ENCODE data around the gene OR5J2. TPM values are rescaled to one million over a fixed set of nuclear protein-coding genes. Genes with fewer than 3 reads are reported as not detected.
"Not testable (repeated sequence)": the region's sequence is repeated elsewhere in the genome, so short reads cannot be mapped to it uniquely, and the experiment has no call there.

OR5J2 gene
- total and polyA plus RNA-seq, 2 experiments from 2014 or later, result not detected

GRCh38 chr11:56197367-56197766 is 20.9 kb downstream of the OR5J2 start:
- DNase-seq (ENCODE audit: low spot score), result no peak
- no peak overlapping the region for H3K27ac ChIP-seq
- no peaks in the 10 kb centered on the region for H3K79me2 ChIP-seq
- no peaks in the 10 kb centered on the region for H3K9me3 ChIP-seq (ENCODE audit: low read depth)
- H4K20me1 ChIP-seq (ENCODE audit: insufficient read depth, poor library complexity, severe bottlenecking), result no peaks in the 10 kb centered on the region
- H3K4me1 ChIP-seq (ENCODE audit: insufficient read depth), result no peaks in the 10 kb centered on the region
- no peak overlapping the region for H3K4me3 ChIP-seq
- no peak overlapping the region for H2AFZ ChIP-seq
- H3K9me2 ChIP-seq (replicated peaks; ENCODE audit: insufficient read depth), result no peaks in the 10 kb centered on the region
- H3K36me3 ChIP-seq (replicated peaks; ENCODE audit: insufficient read depth, low read depth), result no peaks in the 10 kb centered on the region
- H3K4me2 ChIP-seq, result no peak overlapping the region
- H3K27me3 ChIP-seq, result no peaks in the 10 kb centered on the region
- WGBS (ENCODE audit: low lambda C conversion rate, missing lambda C conversion rate), result 77% methylated on average over 2 of the region's 2 CpGs
- TF ChIP-seq EZH2 (IDR thresholded peaks at IDR 0.05; ENCODE audit: borderline replicate concordance), result no peak
- TF ChIP-seq EZH2phosphoT487 (IDR thresholded peaks at IDR 0.05; ENCODE audit: low read depth, severe bottlenecking, unreplicated experiment), result no peak
- TF ChIP-seq CTCF (IDR thresholded peaks at IDR 0.05; ENCODE audit: poor library complexity), result no peak

GRCh38 chr11:56207790-56208189 is 31.4 kb downstream of the OR5J2 start:
- no peaks in the 10 kb centered on the region for H4K20me1 ChIP-seq (ENCODE audit: insufficient read depth, poor library complexity, severe bottlenecking)
- 72% methylated on average over 1 of the region's 1 CpG for WGBS (ENCODE audit: low lambda C conversion rate, missing lambda C conversion rate)

GRCh38 chr11:56214537-56214936 is 38.1 kb downstream of the OR5J2 start:
- Histone ChIP-seq H3K9me2 (replicated peaks; ENCODE audit: insufficient read depth) (no peaks in the 10 kb centered on the region), H3K4me3 (no peak overlapping the region), H3K79me2 (no peaks in the 10 kb centered on the region), H3K4me2 (no peak overlapping the region), H3K36me3 (replicated peaks; ENCODE audit: insufficient read depth, low read depth) (no peaks in the 10 kb centered on the region), H2AFZ (no peak overlapping the region), H3K9me3 (ENCODE audit: low read depth) (no peaks in the 10 kb centered on the region), H3K27ac (no peak overlapping the region), H3K4me1 (ENCODE audit: insufficient read depth) (no peaks in the 10 kb centered on the region), H3K27me3 (no peaks in the 10 kb centered on the region), H4K20me1 (ENCODE audit: insufficient read depth, poor library complexity, severe bottlenecking) (no peaks in the 10 kb centered on the region)
- TF ChIP-seq CTCF (IDR thresholded peaks at IDR 0.05; ENCODE audit: poor library complexity) (no peak), EZH2 (IDR thresholded peaks at IDR 0.05; ENCODE audit: borderline replicate concordance) (no peak), EZH2phosphoT487 (IDR thresholded peaks at IDR 0.05; ENCODE audit: low read depth, severe bottlenecking, unreplicated experiment) (no peak)
- DNase-seq (ENCODE audit: low spot score), result no peak
- WGBS (ENCODE audit: low lambda C conversion rate, missing lambda C conversion rate), result 87% methylated on average over 2 of the region's 2 CpGs

More at GRCh38 chr11:56207790-56208189, 31.4 kb downstream of the OR5J2 start:
- DNase-seq (ENCODE audit: low spot score), result no peak
- no peak for TF ChIP-seq EZH2 (IDR thresholded peaks at IDR 0.05; ENCODE audit: borderline replicate concordance)
- Histone ChIP-seq H3K27ac (no peak overlapping the region), H2AFZ (no peak overlapping the region), H3K4me3 (no peak overlapping the region), H3K4me2 (no peak overlapping the region), H3K4me1 (ENCODE audit: insufficient read depth) (no peaks in the 10 kb centered on the region), H3K9me2 (replicated peaks; ENCODE audit: insufficient read depth) (no peaks in the 10 kb centered on the region), H3K27me3 (no peaks in the 10 kb centered on the region), H3K36me3 (replicated peaks; ENCODE audit: insufficient read depth, low read depth) (no peaks in the 10 kb centered on the region), H3K79me2 (no peaks in the 10 kb centered on the region), H3K9me3 (ENCODE audit: low read depth) (no peaks in the 10 kb centered on the region)

DNA sequence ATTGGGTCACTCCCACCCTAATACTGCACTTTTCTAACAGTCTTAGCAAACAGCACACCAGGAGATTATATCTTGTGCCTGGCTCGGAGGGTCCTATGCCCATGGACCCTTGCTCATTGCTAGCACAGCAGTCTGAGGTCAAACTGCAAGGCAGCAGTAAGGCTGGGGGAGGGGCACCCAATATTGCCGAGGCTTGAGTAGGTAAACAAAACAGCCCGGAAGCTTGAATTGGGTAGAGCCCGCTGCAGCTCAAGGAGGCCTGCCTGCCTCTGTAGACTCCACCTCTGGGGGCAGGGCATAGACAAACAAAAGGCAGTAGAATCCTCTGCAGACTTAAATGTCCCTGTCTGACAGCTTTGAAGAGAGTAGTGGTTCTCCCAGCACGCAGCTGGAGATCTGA is 43.3 kb downstream of the OR5J2 start:
- not testable (repeated sequence) for H3K9me3 ChIP-seq (ENCODE audit: low read depth); H3K36me3 ChIP-seq (replicated peaks; ENCODE audit: insufficient read depth, low read depth); H3K27me3 ChIP-seq; H3K79me2 ChIP-seq; H3K27ac ChIP-seq; H4K20me1 ChIP-seq (ENCODE audit: insufficient read depth, poor library complexity, severe bottlenecking); H3K4me2 ChIP-seq; H3K9me2 ChIP-seq (replicated peaks; ENCODE audit: insufficient read depth); H2AFZ ChIP-seq; H3K4me3 ChIP-seq; H3K4me1 ChIP-seq (ENCODE audit: insufficient read depth); DNase-seq (ENCODE audit: low spot score)
- WGBS (ENCODE audit: low lambda C conversion rate, missing lambda C conversion rate), result 70% methylated on average over 5 of the region's 5 CpGs

Other genes with a start within 250 kb of the OR5J2 start
- not detected in 2 replicates for gene OR5I1, start 240.2 kb upstream of the OR5J2 start, total RNA-seq
- gene OR5I1, start 240.2 kb upstream of the OR5J2 start, polyA plus RNA-seq, result not detected in 2 replicates
- not detected in 2 replicates for gene OR10AG1, start 206.7 kb upstream of the OR5J2 start, total RNA-seq
- not detected in 2 replicates for gene OR10AG1, start 206.7 kb upstream of the OR5J2 start, polyA plus RNA-seq
- gene OR5F1, start 182.0 kb upstream of the OR5J2 start, total RNA-seq, result not detected in 2 replicates
- not detected in 2 replicates for gene OR5F1, start 182.0 kb upstream of the OR5J2 start, polyA plus RNA-seq
- gene OR5AS1, start 149.0 kb upstream of the OR5J2 start, total RNA-seq, result not detected in 2 replicates
- gene OR5AS1, start 149.0 kb upstream of the OR5J2 start, polyA plus RNA-seq, result not detected in 2 replicates
- gene OR8I2, start 83.3 kb upstream of the OR5J2 start, total RNA-seq, result not detected in 2 replicates
- not detected in 2 replicates for gene OR8I2, start 83.3 kb upstream of the OR5J2 start, polyA plus RNA-seq
- gene OR8H2, start 72.9 kb upstream of the OR5J2 start, total RNA-seq, result not detected in 2 replicates
- gene OR8H2, start 72.9 kb upstream of the OR5J2 start, polyA plus RNA-seq, result not detected in 2 replicates
- gene OR8H3, start 54.2 kb upstream of the OR5J2 start, total RNA-seq, result not detected in 2 replicates
- gene OR8H3, start 54.2 kb upstream of the OR5J2 start, polyA plus RNA-seq, result not detected in 2 replicates
- not detected in 2 replicates for gene OR8J3, start 36.4 kb upstream of the OR5J2 start, total RNA-seq
- not detected in 2 replicates for gene OR8J3, start 36.4 kb upstream of the OR5J2 start, polyA plus RNA-seq
- gene OR8K5, start 16.3 kb upstream of the OR5J2 start, total RNA-seq, result not detected in 2 replicates
- gene OR8K5, start 16.3 kb upstream of the OR5J2 start, polyA plus RNA-seq, result not detected in 2 replicates
- gene OR5T2, start 57.6 kb downstream of the OR5J2 start, total RNA-seq, result not detected in 2 replicates
- gene OR5T2, start 57.6 kb downstream of the OR5J2 start, polyA plus RNA-seq, result not detected in 2 replicates
- gene OR5T3, start 75.6 kb downstream of the OR5J2 start, total RNA-seq, result not detected in 2 replicates
- not detected in 2 replicates for gene OR5T3, start 75.6 kb downstream of the OR5J2 start, polyA plus RNA-seq
- gene OR5T1, start 97.5 kb downstream of the OR5J2 start, total RNA-seq, result not detected in 2 replicates
- gene OR5T1, start 97.5 kb downstream of the OR5J2 start, polyA plus RNA-seq, result not detected in 2 replicates
- gene OR8H1, start 115.6 kb downstream of the OR5J2 start, total RNA-seq, result not detected in 2 replicates
- not detected in 2 replicates for gene OR8H1, start 115.6 kb downstream of the OR5J2 start, polyA plus RNA-seq
- not detected in 2 replicates for gene OR8K3, start 138.5 kb downstream of the OR5J2 start, total RNA-seq
- gene OR8K3, start 138.5 kb downstream of the OR5J2 start, polyA plus RNA-seq, result not detected in 2 replicates
- gene OR8K1, start 169.4 kb downstream of the OR5J2 start, total RNA-seq, result not detected in 2 replicates
- not detected in 2 replicates for gene OR8K1, start 169.4 kb downstream of the OR5J2 start, polyA plus RNA-seq
- gene OR8J1, start 177.7 kb downstream of the OR5J2 start, total RNA-seq, result not detected in 2 replicates
- not detected in 2 replicates for gene OR8J1, start 177.7 kb downstream of the OR5J2 start, polyA plus RNA-seq
- gene OR8U1, start 199.0 kb downstream of the OR5J2 start, total RNA-seq, result not detected in 2 replicates
- gene OR8U1, start 199.0 kb downstream of the OR5J2 start, polyA plus RNA-seq, result not detected in 2 replicates
- not detected in 2 replicates for gene OR5AL1, start 236.1 kb downstream of the OR5J2 start, total RNA-seq
- gene OR5AL1, start 236.1 kb downstream of the OR5J2 start, polyA plus RNA-seq, result not detected in 2 replicates

All from hepatocyte (in vitro differentiated cells).